ENCODE measurements around the gene CIROP. TPM values are rescaled to one million over a fixed set of nuclear protein-coding genes. Genes with fewer than 3 reads are reported as not detected.

The CIROP gene
- total and polyA plus RNA-seq, 3 experiments from 2014 or later, result not detected

DNA sequence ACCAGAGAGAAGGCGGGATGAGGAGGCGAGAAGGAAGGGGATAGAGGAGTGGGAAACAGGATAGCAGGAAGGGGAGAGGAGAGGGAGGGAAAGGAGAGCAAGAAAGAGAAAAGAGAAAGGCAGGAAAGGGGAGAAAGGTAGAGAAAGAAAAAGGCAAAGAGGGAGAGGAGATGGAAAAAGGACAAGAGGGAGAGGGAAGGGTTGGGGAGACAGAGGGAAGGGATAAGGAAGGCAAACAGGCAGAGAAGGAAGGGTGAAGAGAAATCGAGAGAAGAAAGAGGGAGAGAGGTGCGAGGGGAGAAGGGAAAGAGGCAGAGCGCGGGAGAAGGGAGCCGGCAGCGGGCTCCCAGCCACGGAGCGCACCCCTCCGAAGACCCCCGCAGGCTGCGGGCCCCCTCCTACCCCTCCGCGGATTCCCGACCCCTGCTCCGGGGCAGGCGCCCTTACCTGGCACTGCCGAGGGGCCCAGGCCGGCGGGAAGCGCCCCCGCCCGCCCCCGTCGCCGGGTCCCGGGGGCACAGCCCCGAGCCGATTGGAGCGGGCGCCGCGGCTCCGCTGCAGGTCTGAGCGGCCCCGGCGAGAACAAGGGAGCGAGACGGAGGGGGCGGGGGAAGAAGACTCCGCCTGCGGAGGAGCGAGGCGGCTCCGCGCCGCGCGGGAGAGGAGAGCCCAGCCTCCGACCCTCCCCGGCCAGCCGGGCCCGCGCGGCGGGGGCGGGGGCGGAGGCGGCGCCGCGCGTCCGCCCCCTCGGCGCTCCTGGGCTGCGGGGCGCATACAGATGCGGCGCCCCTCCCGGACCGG lies 47.6 kb downstream of the CIROP start, which contains the start of gene CDH24:
Gene CDH24 (minus strand): TSS at position 565 of the 801 bp plus-strand sequence. CDS start 1,787 bp downstream, outside the sequence.
- Mint-ChIP-seq H3K36me3 (peaks cover 0 to 38% (median 8%) of the 10 kb centered on the region in 3 donors), H3K4me1 (peaks cover 16 to 19% (median 18%) of the 10 kb centered on the region in 3 donors), H3K27ac (peak within 1 kb of the TSS; percentile 2 to 95 (median 80)), H3K27me3 (no peaks in the 10 kb centered on the region), H3K4me3 (peak within 1 kb of the TSS; percentile 85 to 95 (median 90)), H3K9me3 (no peaks in the 10 kb centered on the region)
- POLR2A ChIA-PET, result interaction anchor here (0.5 to 1.5 kb wide), 6 partner anchors 50 to 487 kb away, joined by 3 to 14 read pairs (median 6); partner anchors contain the start of gene AJUBA
- H3K27ac ChIP-seq (ENCODE audit: low read depth, low read length), result no peak within 1 kb of the TSS
- H3K36me3 ChIP-seq (ENCODE audit: insufficient read depth, low read length), result peaks cover 21% of the 10 kb centered on the region
- H3K4me1 ChIP-seq (ENCODE audit: insufficient read depth, low read length), result peaks cover 14% of the 10 kb centered on the region
- H3K9me3 ChIP-seq (ENCODE audit: low read length), result no peaks in the 10 kb centered on the region
- peak within 1 kb of the TSS; percentile 74 for H3K4me3 ChIP-seq (ENCODE audit: low read length)
- peak; percentile 51 to 80 (median 67) for DNase-seq
- no peaks in the 10 kb centered on the region for H3K27me3 ChIP-seq (ENCODE audit: insufficient read depth, low read length, poor library complexity, severe bottlenecking)
- CTCF ChIA-PET, result interaction anchor here (0.7 to 21.2 kb wide), 33 partner anchors 8 to 487 kb away, joined by 3 to 732 read pairs (median 5); partner anchors contain the start of genes ACIN1, AJUBA, C14orf119 and PRMT5

DNA sequence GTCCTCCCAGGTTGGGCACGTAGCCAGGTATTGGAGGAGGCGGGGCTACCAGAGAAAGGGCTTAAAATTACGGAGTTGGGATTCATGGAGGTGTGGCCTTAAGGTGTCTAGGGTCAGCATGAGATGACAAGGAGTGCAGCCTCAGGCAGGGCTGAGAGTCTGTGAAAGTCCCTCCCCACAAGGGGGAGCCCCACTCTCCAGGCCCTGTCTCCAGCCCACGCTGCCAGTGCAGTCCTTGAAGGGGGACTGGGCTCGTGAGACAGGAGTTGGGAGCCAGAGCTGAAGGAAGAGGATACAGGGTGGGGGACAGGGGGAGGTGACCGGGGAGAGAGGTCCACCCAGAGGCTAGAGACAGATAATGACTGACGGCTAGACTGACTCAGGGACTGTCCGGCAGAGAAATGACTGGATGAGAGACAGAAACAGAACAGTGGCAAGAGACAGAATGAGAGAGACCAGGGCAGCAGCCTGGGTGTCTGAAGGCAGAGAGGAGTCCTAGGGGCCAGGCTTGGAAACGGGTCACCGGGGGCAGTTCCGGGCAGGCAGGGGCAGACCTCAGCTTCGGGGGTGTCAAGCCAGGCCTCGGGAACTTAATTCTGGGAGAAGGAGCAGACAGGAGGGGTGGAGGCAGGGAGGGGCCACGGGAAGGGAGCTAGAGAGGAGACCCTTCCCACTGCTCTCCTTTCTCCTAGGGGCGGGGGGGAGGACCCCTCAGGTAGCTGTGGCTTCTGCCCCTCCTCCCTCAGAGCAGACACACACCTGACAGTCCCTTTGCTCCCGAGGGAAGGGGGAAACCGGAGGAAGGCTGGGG lies 48.4 kb downstream of the CIROP start:
- Histone ChIP-seq H3K4me3 (ENCODE audit: low read length) (peak overlapping the region; percentile 47), H3K27ac (ENCODE audit: low read depth, low read length) (no peak overlapping the region), H3K4me1 (ENCODE audit: insufficient read depth, low read length) (peaks cover 14% of the 10 kb centered on the region), H3K27me3 (ENCODE audit: insufficient read depth, low read length, poor library complexity, severe bottlenecking) (no peaks in the 10 kb centered on the region), H3K9me3 (ENCODE audit: low read length) (no peaks in the 10 kb centered on the region), H3K36me3 (ENCODE audit: insufficient read depth, low read length) (peaks cover 17% of the 10 kb centered on the region)
- peak; percentile 54 to 75 (median 59) for DNase-seq
- no peaks in the 10 kb centered on the region for H3K27me3 Mint-ChIP-seq
- H3K4me1 Mint-ChIP-seq, result peaks cover 16 to 19% (median 18%) of the 10 kb centered on the region in 3 donors
- peak overlapping the region; percentile 2 to 95 (median 73) for H3K27ac Mint-ChIP-seq
- peaks cover 0 to 32% (median 6%) of the 10 kb centered on the region in 3 donors for H3K36me3 Mint-ChIP-seq
- ChIA-PET CTCF (interaction anchor here (0.9 to 21.2 kb wide), 12 partner anchors 11 to 174 kb away, joined by 3 to 732 read pairs (median 4); partner anchors contain the start of genes ACIN1, AJUBA, C14orf119 and PRMT5), POLR2A (interaction anchor here (1.4 kb wide), 1 partner anchor 70 kb away, joined by 6 read pairs; no protein-coding TSS in a partner anchor)
- peak overlapping the region; percentile 72 to 95 (median 84) for H3K4me3 Mint-ChIP-seq
- no peaks in the 10 kb centered on the region for H3K9me3 Mint-ChIP-seq

DNA sequence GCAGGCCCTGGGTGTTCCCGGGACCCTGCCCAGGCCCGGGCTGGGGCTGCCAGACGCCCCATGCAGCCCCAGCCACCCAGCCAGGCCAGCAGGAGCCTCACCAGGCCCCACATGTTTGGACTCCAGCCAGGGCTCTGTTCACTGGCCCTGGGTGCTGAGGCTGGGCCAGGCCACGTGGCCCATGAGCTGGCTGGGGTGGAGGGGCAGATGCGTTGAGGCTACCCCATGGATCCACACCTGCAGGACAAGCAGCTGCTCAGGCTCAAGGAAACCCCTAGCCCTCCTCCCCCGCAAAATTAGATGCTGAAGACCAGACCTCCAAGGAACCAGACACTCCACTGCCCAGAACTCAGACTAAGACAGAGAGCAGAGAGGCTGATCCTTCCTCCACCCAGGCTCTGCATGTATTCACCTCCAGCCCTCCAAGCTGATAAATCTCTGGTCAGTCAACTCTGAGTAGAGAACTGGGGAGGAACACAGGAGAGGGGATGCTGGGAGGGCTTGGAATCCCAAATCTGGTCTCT lies 49.1 kb downstream of the CIROP start:
- ChIA-PET POLR2A (interaction anchor here (1.4 kb wide), 1 partner anchor 69 kb away, joined by 6 read pairs; no protein-coding TSS in a partner anchor), CTCF (interaction anchor here (0.6 to 21.2 kb wide), 9 partner anchors 12 to 169 kb away, joined by 3 to 732 read pairs (median 5); partner anchors contain the start of genes ACIN1, AJUBA and C14orf119)
- H3K27me3 ChIP-seq (ENCODE audit: insufficient read depth, low read length, poor library complexity, severe bottlenecking), result no peaks in the 10 kb centered on the region
- Mint-ChIP-seq H3K9me3 (no peaks in the 10 kb centered on the region), H3K27ac (peak overlapping the region in 1 of 8 donors; percentile 71), H3K36me3 (peaks cover 0 to 26% (median 4%) of the 10 kb centered on the region in 3 donors), H3K4me3 (peak overlapping the region in 6 of 7 donors; percentile 72 to 94 (median 82)), H3K4me1 (peaks cover 16 to 19% (median 18%) of the 10 kb centered on the region in 3 donors), H3K27me3 (no peaks in the 10 kb centered on the region)
- H3K9me3 ChIP-seq (ENCODE audit: low read length), result no peaks in the 10 kb centered on the region
- no peak overlapping the region for H3K27ac ChIP-seq (ENCODE audit: low read depth, low read length)
- DNase-seq, result peak in 1 of 5 donors; percentile 17
- peaks cover 12% of the 10 kb centered on the region for H3K36me3 ChIP-seq (ENCODE audit: insufficient read depth, low read length)
- no peak overlapping the region for H3K4me3 ChIP-seq (ENCODE audit: low read length)
- H3K4me1 ChIP-seq (ENCODE audit: insufficient read depth, low read length), result peaks cover 14% of the 10 kb centered on the region

DNA sequence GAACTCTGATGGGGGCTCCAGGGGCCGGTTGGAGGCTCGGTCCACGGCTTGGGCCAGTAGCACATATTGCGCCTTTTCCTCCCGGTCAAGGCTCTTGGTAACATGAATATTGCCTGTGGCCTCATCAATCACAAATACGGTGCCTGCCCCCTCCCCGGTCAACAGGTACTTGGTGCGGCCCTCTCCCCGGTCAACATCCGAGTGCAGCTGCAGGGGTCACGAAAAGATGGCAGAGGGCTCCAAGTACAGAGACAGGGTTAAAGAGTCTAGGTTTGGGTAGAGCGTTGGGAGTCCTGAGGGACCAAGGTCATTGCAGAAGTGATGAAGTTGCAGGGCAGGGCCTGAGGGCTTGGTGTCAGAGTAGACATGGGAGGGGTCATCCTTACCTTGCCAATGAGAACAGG lies 49.6 kb downstream of the CIROP start:
- no peak overlapping the region for H3K4me3 ChIP-seq (ENCODE audit: low read length)
- H3K27me3 ChIP-seq (ENCODE audit: insufficient read depth, low read length, poor library complexity, severe bottlenecking), result no peaks in the 10 kb centered on the region
- Mint-ChIP-seq H3K36me3 (peaks cover 0 to 22% (median 4%) of the 10 kb centered on the region in 3 donors), H3K27ac (no peak overlapping the region), H3K4me1 (peaks cover 16 to 19% (median 18%) of the 10 kb centered on the region in 3 donors), H3K4me3 (no peak overlapping the region), H3K27me3 (no peaks in the 10 kb centered on the region), H3K9me3 (no peaks in the 10 kb centered on the region)
- no peaks in the 10 kb centered on the region for H3K9me3 ChIP-seq (ENCODE audit: low read length)
- no peak for DNase-seq
- H3K27ac ChIP-seq (ENCODE audit: low read depth, low read length), result no peak overlapping the region
- peaks cover 6% of the 10 kb centered on the region for H3K36me3 ChIP-seq (ENCODE audit: insufficient read depth, low read length)
- peaks cover 14% of the 10 kb centered on the region for H3K4me1 ChIP-seq (ENCODE audit: insufficient read depth, low read length)
- ChIA-PET CTCF (interaction anchor here (0.6 to 21.2 kb wide), 6 partner anchors 12 to 70 kb away, joined by 3 to 732 read pairs (median 28); partner anchors contain the start of gene AJUBA), POLR2A (no interaction called here)

DNA sequence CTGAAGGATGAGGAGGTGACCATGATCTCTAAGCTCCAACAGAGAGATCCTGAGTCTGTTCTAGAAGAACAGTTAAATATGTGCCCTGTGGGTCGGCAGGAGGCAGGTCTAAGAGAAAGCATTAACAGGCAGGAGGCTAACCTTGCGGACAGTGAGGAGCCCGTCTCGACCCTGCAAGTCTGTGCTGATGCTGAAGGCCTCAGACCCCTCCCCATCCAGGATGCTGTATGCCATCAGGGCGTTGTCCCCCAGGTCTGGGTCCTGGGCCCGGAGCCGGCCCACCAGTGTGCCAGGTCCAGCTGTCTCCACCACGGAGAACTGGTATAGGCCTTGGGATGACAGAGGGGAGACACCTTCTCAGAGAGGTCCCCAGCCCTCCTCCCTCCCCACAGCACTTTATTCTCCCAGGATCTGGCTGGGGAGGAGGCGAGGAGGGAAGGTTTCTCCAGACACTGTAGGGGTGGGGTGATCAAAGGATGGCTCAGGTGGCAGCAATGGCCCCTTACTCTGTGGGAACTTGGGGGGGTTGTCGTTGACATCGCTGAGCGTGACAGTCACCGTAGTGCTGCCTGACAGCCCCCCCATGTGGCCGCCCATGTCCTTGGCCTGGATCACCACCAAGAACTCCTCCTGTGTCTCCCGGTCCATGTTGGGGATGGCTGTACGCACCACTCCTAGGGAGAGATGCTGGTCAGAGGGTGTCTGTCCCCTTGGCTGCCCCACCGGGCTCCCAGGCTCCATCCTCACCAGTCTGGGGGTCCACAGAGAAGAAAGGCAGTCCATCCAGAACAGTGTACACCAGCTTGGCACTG lies 50.6 kb downstream of the CIROP start:
- peaks cover 14% of the 10 kb centered on the region for H3K4me1 ChIP-seq (ENCODE audit: insufficient read depth, low read length)
- Mint-ChIP-seq H3K9me3 (no peaks in the 10 kb centered on the region), H3K4me1 (peaks cover 16 to 19% (median 18%) of the 10 kb centered on the region in 3 donors), H3K36me3 (peaks cover 0 to 13% (median under 1%) of the 10 kb centered on the region in 3 donors), H3K4me3 (no peak overlapping the region), H3K27ac (no peak overlapping the region), H3K27me3 (no peaks in the 10 kb centered on the region)
- ChIA-PET CTCF (interaction anchor here (1.4 to 21.2 kb wide), 3 partner anchors 14 to 69 kb away, joined by 4 to 732 read pairs (median 53); partner anchors contain the start of gene AJUBA), POLR2A (no interaction called here)
- H3K4me3 ChIP-seq (ENCODE audit: low read length), result no peak overlapping the region
- peak in 1 of 5 donors; percentile 28 for DNase-seq
- H3K27ac ChIP-seq (ENCODE audit: low read depth, low read length), result no peak overlapping the region
- H3K36me3 ChIP-seq (ENCODE audit: insufficient read depth, low read length), result peaks cover 2% of the 10 kb centered on the region
- no peaks in the 10 kb centered on the region for H3K9me3 ChIP-seq (ENCODE audit: low read length)
- H3K27me3 ChIP-seq (ENCODE audit: insufficient read depth, low read length, poor library complexity, severe bottlenecking), result no peaks in the 10 kb centered on the region

DNA sequence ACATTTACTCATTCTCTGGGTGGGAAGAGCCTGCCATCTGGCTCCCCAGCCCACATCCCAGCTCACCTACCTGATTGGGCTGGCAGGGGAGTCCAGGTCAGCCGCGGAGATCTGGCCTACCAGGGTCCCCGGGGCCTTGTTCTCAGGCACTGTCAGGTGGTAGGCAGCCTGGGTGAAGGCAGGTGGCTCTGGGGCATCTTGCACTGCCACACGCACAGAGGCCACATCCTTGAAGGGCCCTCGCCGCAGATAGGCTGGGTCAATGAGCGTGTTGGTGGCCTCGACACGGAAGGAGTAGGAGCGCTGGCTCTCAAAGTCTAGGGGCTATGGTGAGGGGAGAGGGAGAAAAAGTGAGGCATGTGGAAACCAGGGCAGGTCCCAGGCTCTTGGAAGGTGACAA lies 51.4 kb downstream of the CIROP start:
- no peaks in the 10 kb centered on the region for H3K9me3 Mint-ChIP-seq
- POLR2A ChIA-PET, result no interaction called here

More for the DNA sequence above, 51.4 kb downstream of the CIROP start:
- Histone ChIP-seq H3K27ac (ENCODE audit: low read depth, low read length) (no peak overlapping the region), H3K4me1 (ENCODE audit: insufficient read depth, low read length) (peaks cover 14% of the 10 kb centered on the region), H3K4me3 (ENCODE audit: low read length) (no peak overlapping the region), H3K36me3 (ENCODE audit: insufficient read depth, low read length) (no peaks in the 10 kb centered on the region), H3K9me3 (ENCODE audit: low read length) (no peaks in the 10 kb centered on the region), H3K27me3 (ENCODE audit: insufficient read depth, low read length, poor library complexity, severe bottlenecking) (no peaks in the 10 kb centered on the region)
- CTCF ChIA-PET, result interaction anchor here (1.4 to 21.2 kb wide), 2 partner anchors 15 to 68 kb away, joined by 4 to 732 read pairs; partner anchors contain the start of gene AJUBA
- Mint-ChIP-seq H3K27ac (no peak overlapping the region), H3K36me3 (peaks cover 0 to 6% (median 0%) of the 10 kb centered on the region in 3 donors), H3K4me1 (peaks cover 16 to 19% (median 18%) of the 10 kb centered on the region in 3 donors), H3K4me3 (no peak overlapping the region), H3K27me3 (no peaks in the 10 kb centered on the region)
- DNase-seq, result no peak

Measured in CD8-positive, alpha-beta memory T cell (primary cell).